HCT116 (cell line): ENCODE data around the gene SMDT1. TPM values are rescaled to one million over a fixed set of nuclear protein-coding genes. Genes with fewer than 3 reads are reported as not detected.

ENCODE experiments used
- ATAC-seq: fragments of 200-7000 bp; cut with Tn5 transposase; 2 replicates; pipeline ENCODE4 v1.9.1; 2020; ENCODE audit warnings: mild to moderate bottlenecking, moderate library complexity
- BruUV-seq: library from RNA; stranded (reverse); fragments of 400-500 nt; replicated peaks from 2 replicates; lab custom pipeline; 2021; lab: Mats Ljungman, UMichigan
- CTCF ChIA-PET: fragments of 300-600 bp; sonication (Branson Sonifier 250); formaldehyde crosslinking; loops from one replicate; lab custom pipeline; 2021; ENCODE audit warnings: antibody characterized with exemption; lab: Charles Lee
- POLR2A ChIA-PET: fragments of 300-600, 350-600 bp; sonication (Branson Sonifier 250); formaldehyde crosslinking; loops from one replicate; lab custom pipeline; 2021; ENCODE audit warnings: antibody characterized with exemption; lab: Charles Lee
- RAD21 ChIA-PET, 2 experiments: fragments of 300-600 bp; sonication (Branson Sonifier 250); formaldehyde crosslinking; loops; one replicate each; lab custom pipeline; 2023; ENCODE audit warnings: low total read pairs in 2 of 2; ENCODE audit not compliant: uncharacterized antibody in 2 of 2, unreplicated experiment in 2 of 2, low non-redundant PET in 1 of 2; lab: Charles Lee
- DNase-seq: peaks from one replicate; pipeline ENCODE4 v3.0.0-alpha.2; 2010; ENCODE audit warnings: low read depth, low spot score
- H2AFZ ChIP-seq: fragments of 200-600 bp; shearing (Covaris generic), sonication (generic); 2 replicates; pipeline ENCODE4 v1.6.1; 2017; ENCODE audit warnings: low read depth, mixed run types, mixed read lengths, antibody characterized with exemption, low read length; ENCODE audit not compliant: poor library complexity, severe bottlenecking
- H3K27ac ChIP-seq: 2 replicates; pipeline ENCODE4 v1.5.1; 2012; ENCODE audit warnings: low read depth, low read length
- H3K27me3 ChIP-seq: fragments of 200-600 bp; sonication (generic); 2 replicates; pipeline ENCODE4 v1.6.1; 2016; ENCODE audit warnings: mixed run types, low read length, mixed read lengths; ENCODE audit not compliant: insufficient read depth
- H3K36me3 ChIP-seq, 2 experiments: fragments of 200-500 bp in 1 of 2; fragments of 200-600 bp in 1 of 2; sonication (Bioruptor generic) in 1 of 2; sonication (generic) in 1 of 2; 2 replicates each; pipeline versions ENCODE4 v1.5.1 to v1.6.1; 2014 to 2016; ENCODE audit warnings: low read length in 2 of 2, inconsistent platforms in 1 of 2, mixed read lengths in 1 of 2, mixed run types in 1 of 2; ENCODE audit not compliant: insufficient read depth in 2 of 2, control insufficient read depth in 1 of 2
- H3K4me1 ChIP-seq, 2 experiments: fragments of 200-600 bp in 1 of 2; sonication (generic) in 1 of 2; 2 replicates each; pipeline versions ENCODE4 v1.5.1 to v1.6.1; 2012 to 2017; ENCODE audit warnings: low read length in 2 of 2, inconsistent platforms in 1 of 2, mild to moderate bottlenecking in 1 of 2, mixed read lengths in 1 of 2, mixed run types in 1 of 2, moderate library complexity in 1 of 2; ENCODE audit not compliant: insufficient read depth in 2 of 2, control insufficient read depth in 1 of 2
- H3K4me2 ChIP-seq: fragments of 200-600 bp; sonication (generic); 2 replicates; pipeline ENCODE4 v1.6.1; 2017; ENCODE audit warnings: mixed run types, low read length, mixed read lengths
- H3K4me3 ChIP-seq, 2 experiments: fragments of 200-600 bp in 1 of 2; sonication (generic) in 1 of 2; replicated peaks in 1 of 2; 2 replicates each; pipeline ENCODE4 v1.5.1; 2011 to 2016; ENCODE audit warnings: low read length in 2 of 2, control low read depth in 1 of 2, low read depth in 1 of 2, mild to moderate bottlenecking in 1 of 2, mixed read lengths in 1 of 2, mixed run types in 1 of 2
- H3K79me2 ChIP-seq: fragments of 200-600 bp; sonication (generic); 2 replicates; pipeline ENCODE4 v1.6.1; 2017; ENCODE audit warnings: mild to moderate bottlenecking, mixed run types, low read length, moderate library complexity, mixed read lengths; ENCODE audit not compliant: insufficient read depth
- H3K9ac ChIP-seq: fragments of 200-600 bp; sonication (generic); 2 replicates; pipeline ENCODE4 v1.6.1; 2016; ENCODE audit warnings: low read length, mixed read lengths
- H3K9me2 ChIP-seq: fragments of 200-600 bp; sonication (generic), shearing (Covaris generic); 2 replicates; pipeline ENCODE4 v1.6.1; 2017; ENCODE audit warnings: mixed run types, mild to moderate bottlenecking, moderate library complexity; ENCODE audit not compliant: insufficient read depth
- H3K9me3 ChIP-seq, 2 experiments: fragments of 200-500 bp in 1 of 2; fragments of 200-600 bp in 1 of 2; sonication (Bioruptor generic) in 1 of 2; sonication (generic) in 1 of 2; 2 replicates each; pipeline ENCODE4 v1.6.1; 2014 to 2017; ENCODE audit warnings: low read length in 2 of 2, mixed read lengths in 2 of 2, inconsistent platforms in 1 of 2, low read depth in 1 of 2, mild to moderate bottlenecking in 1 of 2, mixed run types in 1 of 2, moderate library complexity in 1 of 2; ENCODE audit not compliant: control insufficient read depth in 1 of 2, insufficient read depth in 1 of 2
- H4K20me1 ChIP-seq: fragments of 200-600 bp; sonication (generic), shearing (Covaris generic); 2 replicates; pipeline ENCODE4 v1.6.1; 2017; ENCODE audit warnings: mixed run types, mild to moderate bottlenecking, moderate library complexity; ENCODE audit not compliant: insufficient read depth
- CBX3 ChIP-seq: IDR thresholded peaks from 2 replicates; pipeline ENCODE4 v1.6.1; 2012; ENCODE audit warnings: low read depth
- CEBPB ChIP-seq: IDR thresholded peaks from 2 replicates; pipeline ENCODE4 v1.6.1; 2012; ENCODE audit warnings: low read depth
- EGR1 ChIP-seq: IDR thresholded peaks from 2 replicates; pipeline ENCODE4 v1.6.1; 2012; ENCODE audit warnings: low read depth
- EZH2phosphoT487 ChIP-seq: fragments of 200-600 bp; IDR thresholded peaks from 2 replicates; pipeline ENCODE4 v1.6.1; 2018; ENCODE audit warnings: antibody characterized with exemption, borderline replicate concordance
- JUND ChIP-seq: IDR thresholded peaks from 2 replicates; pipeline ENCODE4 v1.6.1; 2012
- MAX ChIP-seq: IDR thresholded peaks from 2 replicates; pipeline ENCODE4 v1.6.1; 2012
- POLR2A ChIP-seq: IDR thresholded peaks from 2 replicates; pipeline ENCODE4 v1.7.0; 2011; ENCODE audit warnings: borderline replicate concordance; ENCODE audit not compliant: insufficient read depth, insufficient read length; ENCODE audit errors: extremely low read depth
- POLR2AphosphoS5 ChIP-seq: IDR thresholded peaks from 2 replicates; pipeline ENCODE4 v1.6.1; 2011; ENCODE audit warnings: mild to moderate bottlenecking, low read depth, low read length, moderate library complexity
- RAD21 ChIP-seq: IDR thresholded peaks from 2 replicates; pipeline ENCODE4 v1.6.1; 2012; ENCODE audit warnings: low read depth, mild to moderate bottlenecking
- SIN3A ChIP-seq: IDR thresholded peaks from 2 replicates; pipeline ENCODE4 v1.6.1; 2012; ENCODE audit warnings: low read depth
- TCF7L2 ChIP-seq: IDR thresholded peaks from 2 replicates; pipeline ENCODE4 v1.7.0; 2011; ENCODE audit warnings: borderline replicate concordance, inconsistent platforms; ENCODE audit not compliant: insufficient read depth, insufficient read length; ENCODE audit errors: extremely low read depth
- intact Hi-C: fragments of 100-400 bp; cut with micrococcal nuclease; formaldehyde crosslinking; loops from 2 replicates; pipeline ENCODE4 v1.10.0; 2022
- total RNA-seq: library from RNA; stranded (reverse); gene quantifications from one replicate; pipeline ENCODE4 v1.2.1, GENCODE V29; 2021; ENCODE audit not compliant: unreplicated experiment
- TF ChIP-seq, protein P1 (sequence below): IDR thresholded peaks from 2 replicates; pipeline ENCODE4 v1.6.1; 2011; ENCODE audit warnings: mild to moderate bottlenecking, low read length, moderate library complexity; ENCODE audit not compliant: insufficient replicate concordance; ENCODE audit errors: extremely low read depth
- TF ChIP-seq, protein P2 (sequence below): IDR thresholded peaks from 2 replicates; pipeline ENCODE4 v1.6.1; 2012; ENCODE audit warnings: low read depth

SMDT1 gene
- total RNA-seq, 1 experiment from 2014 or later = 51.9 TPM

DNA sequence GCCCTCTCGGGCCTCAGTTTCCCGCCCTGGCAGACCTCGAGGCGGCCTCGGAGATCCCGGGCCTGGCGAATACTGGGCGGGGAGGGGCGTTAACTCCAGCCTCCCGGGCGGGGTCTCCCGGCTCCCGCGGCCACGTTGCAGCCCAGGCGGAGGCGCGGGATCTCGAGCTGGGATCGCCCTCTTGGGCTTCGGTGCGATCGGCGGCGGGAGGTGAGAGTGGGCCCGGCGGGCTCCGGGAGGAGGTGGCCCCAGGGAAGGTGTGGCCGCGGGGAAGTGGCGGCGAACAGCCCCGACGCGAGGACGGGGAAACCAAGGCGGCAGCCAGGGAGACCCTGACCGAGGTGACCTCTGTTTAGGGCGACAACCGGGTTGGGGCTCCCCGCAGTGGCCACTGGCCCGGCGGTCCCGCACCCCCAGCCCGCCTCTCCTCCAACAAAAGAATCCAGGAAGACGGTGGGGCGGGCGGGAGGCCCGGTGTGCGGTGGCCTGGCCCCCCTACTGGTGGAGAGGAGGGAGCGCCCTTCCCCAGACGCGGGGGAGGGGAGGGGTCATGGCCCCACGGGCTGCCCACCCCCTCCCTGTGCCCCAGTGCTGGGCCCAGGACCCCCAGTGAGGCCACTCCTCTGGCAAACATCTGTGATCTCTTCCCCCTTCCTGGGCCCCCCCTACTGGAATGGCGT, 5.2 kb upstream of the SMDT1 start, which contains the start of gene PHETA2:
TSS of gene PHETA2 (plus strand) at position 117 of the 680 bp plus-strand sequence. CDS start 3,046 bp downstream, outside the sequence.
- no TSS peak for BruUV-seq
- ATAC-seq (no peak), DNase-seq (no peak)
- ChIA-PET RAD21 (no interaction called here), CTCF (no interaction called here), POLR2A (no interaction called here)
- Histone ChIP-seq H3K79me2 (no peaks in the 10 kb centered on the region), H3K9ac (no peak within 1 kb of the TSS), H4K20me1 (no peaks in the 10 kb centered on the region), H3K4me2 (no peak within 1 kb of the TSS), H3K27ac (no peak within 1 kb of the TSS; the same call in 1 of the 2 replicates), H2AFZ (no peak within 1 kb of the TSS), H3K4me3 (no peak within 1 kb of the TSS), H3K9me3 (no peaks in the 10 kb centered on the region), H3K9me2 (no peaks in the 10 kb centered on the region), H3K36me3 (no peaks in the 10 kb centered on the region), H3K27me3 (no peaks in the 10 kb centered on the region), H3K4me1 (peaks cover 18 to 27% of the 10 kb centered on the region in 2 experiments)
- intact Hi-C loops = no loop called here
- TF ChIP-seq CBX3 (no peak), JUND (no peak)

DNA sequence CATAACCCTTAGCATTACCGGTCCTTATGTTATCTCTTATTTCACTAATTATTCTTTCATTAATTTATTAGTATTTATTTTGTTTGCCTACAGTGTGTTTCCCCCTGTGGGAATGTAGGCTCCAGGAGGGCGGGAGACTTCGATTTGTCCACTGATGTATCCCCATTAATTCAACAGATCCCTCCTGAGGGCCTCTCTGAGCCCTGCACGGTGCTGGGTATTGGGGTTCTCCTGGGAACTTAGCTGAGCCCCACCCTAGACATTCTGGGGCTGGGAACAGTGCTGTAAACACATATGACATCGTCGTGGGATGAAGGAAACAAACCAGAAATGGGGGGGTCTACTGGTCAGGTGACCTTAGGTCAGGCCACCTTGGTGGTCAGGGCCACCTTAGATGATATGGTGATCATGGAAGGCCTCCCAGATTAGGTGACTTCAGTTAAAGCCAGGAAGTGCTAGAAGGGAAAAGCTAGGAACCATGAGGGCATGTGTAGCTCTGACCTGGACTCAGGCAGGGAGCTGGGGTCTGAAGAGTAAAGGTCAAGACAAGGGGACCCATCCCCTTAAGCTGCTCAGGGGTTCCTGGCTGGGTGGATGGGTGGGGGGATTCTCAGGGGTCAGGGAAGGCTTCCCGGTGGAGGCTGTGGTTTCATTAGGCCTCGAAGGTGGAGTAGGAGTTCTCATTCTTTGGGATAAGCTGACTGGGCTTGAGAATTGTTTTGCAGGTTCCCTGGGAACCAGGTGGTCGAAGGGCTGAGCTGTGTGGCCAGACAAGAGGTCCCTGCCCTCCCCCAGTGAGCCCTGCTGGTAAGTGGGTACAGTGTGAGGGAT, 4.4 kb upstream of the SMDT1 start:
- RAD21 ChIA-PET = no interaction called here
- POLR2A ChIA-PET = interaction anchor here (0.6 kb wide), 1 partner anchor 789 kb away, joined by 3 read pairs; no protein-coding TSS in a partner anchor
- Histone ChIP-seq H3K27me3 (no peaks in the 10 kb centered on the region), H3K4me3 (no peak overlapping the region), H4K20me1 (no peaks in the 10 kb centered on the region), H3K4me1 (peaks cover 13 to 28% of the 10 kb centered on the region in 2 experiments), H2AFZ (no peak overlapping the region), H3K36me3 (no peaks in the 10 kb centered on the region), H3K9me3 (no peaks in the 10 kb centered on the region), H3K27ac (no peak overlapping the region), H3K4me2 (no peak overlapping the region), H3K9ac (no peak overlapping the region), H3K79me2 (no peaks in the 10 kb centered on the region), H3K9me2 (no peaks in the 10 kb centered on the region)
- no peak for DNase-seq
- no peak for ATAC-seq
- CTCF ChIA-PET = no interaction called here
- BruUV-seq = no TSS peak
- intact Hi-C loops = no loop called here
- TF ChIP-seq RAD21 (no peak), TCF7L2 (no peak), EZH2phosphoT487 (no peak), EGR1 (no peak), SIN3A (no peak), CEBPB (no peak), POLR2AphosphoS5 (no peak), POLR2A (no peak), MAX (no peak)
- TF ChIP-seq, protein P1, sequence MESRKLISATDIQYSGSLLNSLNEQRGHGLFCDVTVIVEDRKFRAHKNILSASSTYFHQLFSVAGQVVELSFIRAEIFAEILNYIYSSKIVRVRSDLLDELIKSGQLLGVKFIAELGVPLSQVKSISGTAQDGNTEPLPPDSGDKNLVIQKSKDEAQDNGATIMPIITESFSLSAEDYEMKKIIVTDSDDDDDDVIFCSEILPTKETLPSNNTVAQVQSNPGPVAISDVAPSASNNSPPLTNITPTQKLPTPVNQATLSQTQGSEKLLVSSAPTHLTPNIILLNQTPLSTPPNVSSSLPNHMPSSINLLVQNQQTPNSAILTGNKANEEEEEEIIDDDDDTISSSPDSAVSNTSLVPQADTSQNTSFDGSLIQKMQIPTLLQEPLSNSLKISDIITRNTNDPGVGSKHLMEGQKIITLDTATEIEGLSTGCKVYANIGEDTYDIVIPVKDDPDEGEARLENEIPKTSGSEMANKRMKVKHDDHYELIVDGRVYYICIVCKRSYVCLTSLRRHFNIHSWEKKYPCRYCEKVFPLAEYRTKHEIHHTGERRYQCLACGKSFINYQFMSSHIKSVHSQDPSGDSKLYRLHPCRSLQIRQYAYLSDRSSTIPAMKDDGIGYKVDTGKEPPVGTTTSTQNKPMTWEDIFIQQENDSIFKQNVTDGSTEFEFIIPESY = no peak
- TF ChIP-seq, protein P2, sequence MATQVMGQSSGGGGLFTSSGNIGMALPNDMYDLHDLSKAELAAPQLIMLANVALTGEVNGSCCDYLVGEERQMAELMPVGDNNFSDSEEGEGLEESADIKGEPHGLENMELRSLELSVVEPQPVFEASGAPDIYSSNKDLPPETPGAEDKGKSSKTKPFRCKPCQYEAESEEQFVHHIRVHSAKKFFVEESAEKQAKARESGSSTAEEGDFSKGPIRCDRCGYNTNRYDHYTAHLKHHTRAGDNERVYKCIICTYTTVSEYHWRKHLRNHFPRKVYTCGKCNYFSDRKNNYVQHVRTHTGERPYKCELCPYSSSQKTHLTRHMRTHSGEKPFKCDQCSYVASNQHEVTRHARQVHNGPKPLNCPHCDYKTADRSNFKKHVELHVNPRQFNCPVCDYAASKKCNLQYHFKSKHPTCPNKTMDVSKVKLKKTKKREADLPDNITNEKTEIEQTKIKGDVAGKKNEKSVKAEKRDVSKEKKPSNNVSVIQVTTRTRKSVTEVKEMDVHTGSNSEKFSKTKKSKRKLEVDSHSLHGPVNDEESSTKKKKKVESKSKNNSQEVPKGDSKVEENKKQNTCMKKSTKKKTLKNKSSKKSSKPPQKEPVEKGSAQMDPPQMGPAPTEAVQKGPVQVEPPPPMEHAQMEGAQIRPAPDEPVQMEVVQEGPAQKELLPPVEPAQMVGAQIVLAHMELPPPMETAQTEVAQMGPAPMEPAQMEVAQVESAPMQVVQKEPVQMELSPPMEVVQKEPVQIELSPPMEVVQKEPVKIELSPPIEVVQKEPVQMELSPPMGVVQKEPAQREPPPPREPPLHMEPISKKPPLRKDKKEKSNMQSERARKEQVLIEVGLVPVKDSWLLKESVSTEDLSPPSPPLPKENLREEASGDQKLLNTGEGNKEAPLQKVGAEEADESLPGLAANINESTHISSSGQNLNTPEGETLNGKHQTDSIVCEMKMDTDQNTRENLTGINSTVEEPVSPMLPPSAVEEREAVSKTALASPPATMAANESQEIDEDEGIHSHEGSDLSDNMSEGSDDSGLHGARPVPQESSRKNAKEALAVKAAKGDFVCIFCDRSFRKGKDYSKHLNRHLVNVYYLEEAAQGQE = no peak
